ENCODE data around the gene SCN10A. TPM values are rescaled to one million over a fixed set of nuclear protein-coding genes. Genes with fewer than 3 reads are reported as not detected.

The SCN10A gene
- total RNA-seq, 2 experiments from 2014 or later = not detected

- no peaks in the 10 kb centered on the region for H3K36me3 Mint-ChIP-seq
- no peak overlapping the region for H3K27ac Mint-ChIP-seq
- CTCF ChIA-PET = interaction anchor here (0.9 kb wide), 1 partner anchor 202 kb away, joined by 3 read pairs; no protein-coding TSS in a partner anchor
- H3K9me3 Mint-ChIP-seq (ENCODE audit: low read depth) = no peaks in the 10 kb centered on the region
- no peak overlapping the region for H3K4me3 Mint-ChIP-seq
- DNase-seq (no peak), ATAC-seq (no peak)
- no peaks in the 10 kb centered on the region for H3K4me1 Mint-ChIP-seq
- peaks cover 9% of the 10 kb centered on the region for H3K27me3 Mint-ChIP-seq
Observed at GRCh38 chr3:38723569-38724391, 92.2 kb downstream of the SCN10A start.

GRCh38 chr3:38722781-38723568 is 93.0 kb downstream of the SCN10A start:
- DNase-seq (no peak), ATAC-seq (no peak)
- CTCF ChIA-PET = no interaction called here
- Mint-ChIP-seq H3K27me3 (peaks cover 9% of the 10 kb centered on the region), H3K27ac (no peak overlapping the region), H3K4me1 (no peaks in the 10 kb centered on the region), H3K36me3 (no peaks in the 10 kb centered on the region), H3K4me3 (no peak overlapping the region), H3K9me3 (ENCODE audit: low read depth) (no peaks in the 10 kb centered on the region)

GRCh38 chr3:38721207-38721772 is 94.7 kb downstream of the SCN10A start:
- Mint-ChIP-seq H3K27me3 (peaks cover 9% of the 10 kb centered on the region), H3K4me3 (no peak overlapping the region), H3K4me1 (no peaks in the 10 kb centered on the region), H3K27ac (no peak overlapping the region), H3K9me3 (ENCODE audit: low read depth) (no peaks in the 10 kb centered on the region), H3K36me3 (no peaks in the 10 kb centered on the region)
- ATAC-seq (no peak), DNase-seq (no peak)
- CTCF ChIA-PET = interaction anchor here (0.6 kb wide), 1 partner anchor 1679 kb away, joined by 3 read pairs; no protein-coding TSS in a partner anchor

- CTCF ChIA-PET = no interaction called here
Observed at GRCh38 chr3:38720465-38720864, 95.6 kb downstream of the SCN10A start.

GRCh38 chr3:38717355-38718240 is 98.4 kb downstream of the SCN10A start:
- Mint-ChIP-seq H3K4me1 (no peaks in the 10 kb centered on the region), H3K27me3 (peaks cover 3% of the 10 kb centered on the region), H3K27ac (no peak overlapping the region), H3K9me3 (ENCODE audit: low read depth) (no peaks in the 10 kb centered on the region), H3K4me3 (no peak overlapping the region), H3K36me3 (no peaks in the 10 kb centered on the region)
- ATAC-seq (no peak), DNase-seq (no peak)
- CTCF ChIA-PET = no interaction called here

More at GRCh38 chr3:38720465-38720864, 95.6 kb downstream of the SCN10A start:
- ATAC-seq (no peak), DNase-seq (no peak)
- Mint-ChIP-seq H3K4me3 (no peak overlapping the region), H3K27ac (no peak overlapping the region), H3K27me3 (peaks cover 8% of the 10 kb centered on the region), H3K4me1 (no peaks in the 10 kb centered on the region), H3K36me3 (no peaks in the 10 kb centered on the region), H3K9me3 (ENCODE audit: low read depth) (no peaks in the 10 kb centered on the region)

- CTCF ChIA-PET = no interaction called here
- DNase-seq (no peak), ATAC-seq (no peak)
- H3K4me3 Mint-ChIP-seq = no peak overlapping the region
- H3K27me3 Mint-ChIP-seq = peaks cover 4% of the 10 kb centered on the region
- H3K27ac Mint-ChIP-seq = no peak overlapping the region
- no peaks in the 10 kb centered on the region for H3K4me1 Mint-ChIP-seq
- H3K9me3 Mint-ChIP-seq (ENCODE audit: low read depth) = no peaks in the 10 kb centered on the region
- no peaks in the 10 kb centered on the region for H3K36me3 Mint-ChIP-seq
Observed at GRCh38 chr3:38713121-38713520, 102.9 kb downstream of the SCN10A start.

- no peaks in the 10 kb centered on the region for H3K4me1 Mint-ChIP-seq
- ATAC-seq (no peak), DNase-seq (no peak)
- no peaks in the 10 kb centered on the region for H3K9me3 Mint-ChIP-seq (ENCODE audit: low read depth)
- H3K36me3 Mint-ChIP-seq = no peaks in the 10 kb centered on the region
- CTCF ChIA-PET = no interaction called here
- no peak overlapping the region for H3K27ac Mint-ChIP-seq
- no peak overlapping the region for H3K4me3 Mint-ChIP-seq
- H3K27me3 Mint-ChIP-seq = peaks cover 9% of the 10 kb centered on the region
Observed at GRCh38 chr3:38711321-38711720, 104.7 kb downstream of the SCN10A start.

- Mint-ChIP-seq H3K27me3 (peaks cover 6% of the 10 kb centered on the region), H3K4me1 (no peaks in the 10 kb centered on the region), H3K36me3 (no peaks in the 10 kb centered on the region), H3K27ac (no peak overlapping the region), H3K9me3 (ENCODE audit: low read depth) (no peaks in the 10 kb centered on the region), H3K4me3 (no peak overlapping the region)
- DNase-seq = no peak
- CTCF ChIA-PET = no interaction called here
- no peak for ATAC-seq
Observed at GRCh38 chr3:38707730-38708129, 108.3 kb downstream of the SCN10A start.

GRCh38 chr3:38706961-38707360 is 109.1 kb downstream of the SCN10A start:
- CTCF ChIA-PET = no interaction called here
- ATAC-seq (no peak), DNase-seq (no peak)
- no peaks in the 10 kb centered on the region for H3K9me3 Mint-ChIP-seq (ENCODE audit: low read depth)
- H3K27me3 Mint-ChIP-seq = peaks cover 6% of the 10 kb centered on the region
- H3K4me3 Mint-ChIP-seq = no peak overlapping the region
- no peaks in the 10 kb centered on the region for H3K4me1 Mint-ChIP-seq
- no peaks in the 10 kb centered on the region for H3K36me3 Mint-ChIP-seq
- H3K27ac Mint-ChIP-seq = no peak overlapping the region

GRCh38 chr3:38702231-38702630 is 113.8 kb downstream of the SCN10A start:
- ATAC-seq (no peak), DNase-seq (no peak)
- Mint-ChIP-seq H3K9me3 (ENCODE audit: low read depth) (no peaks in the 10 kb centered on the region), H3K27ac (no peak overlapping the region), H3K4me3 (no peak overlapping the region), H3K36me3 (no peaks in the 10 kb centered on the region), H3K27me3 (peaks cover 13% of the 10 kb centered on the region), H3K4me1 (no peaks in the 10 kb centered on the region)
- CTCF ChIA-PET = no interaction called here

GRCh38 chr3:38698760-38699159 is 117.3 kb downstream of the SCN10A start:
- ATAC-seq (no peak), DNase-seq (no peak)
- H3K27ac Mint-ChIP-seq = no peak overlapping the region
- no peaks in the 10 kb centered on the region for H3K4me1 Mint-ChIP-seq
- no peak overlapping the region for H3K4me3 Mint-ChIP-seq
- peaks cover 11% of the 10 kb centered on the region for H3K27me3 Mint-ChIP-seq
- H3K36me3 Mint-ChIP-seq = no peaks in the 10 kb centered on the region
- CTCF ChIA-PET = no interaction called here
- H3K9me3 Mint-ChIP-seq (ENCODE audit: low read depth) = no peaks in the 10 kb centered on the region

- no peaks in the 10 kb centered on the region for H3K36me3 Mint-ChIP-seq
- DNase-seq (no peak), ATAC-seq (no peak)
- CTCF ChIA-PET = no interaction called here
- no peak overlapping the region for H3K27ac Mint-ChIP-seq
- no peaks in the 10 kb centered on the region for H3K4me1 Mint-ChIP-seq
- H3K4me3 Mint-ChIP-seq = no peak overlapping the region
- peaks cover 11% of the 10 kb centered on the region for H3K27me3 Mint-ChIP-seq
- no peaks in the 10 kb centered on the region for H3K9me3 Mint-ChIP-seq (ENCODE audit: low read depth)
Observed at GRCh38 chr3:38698061-38698460, 118.0 kb downstream of the SCN10A start.

GRCh38 chr3:38696034-38696433 is 120.0 kb downstream of the SCN10A start:
- Mint-ChIP-seq H3K27ac (no peak overlapping the region), H3K36me3 (no peaks in the 10 kb centered on the region), H3K9me3 (ENCODE audit: low read depth) (no peaks in the 10 kb centered on the region), H3K27me3 (peaks cover 7% of the 10 kb centered on the region), H3K4me1 (no peaks in the 10 kb centered on the region), H3K4me3 (no peak overlapping the region)
- ATAC-seq (no peak), DNase-seq (no peak)
- CTCF ChIA-PET = no interaction called here

All from activated CD8-positive, alpha-beta memory T cell treated with anti-CD3 and anti-CD28 coated beads, Interleukin-2, amount 10 ng/mL, durations not matched to agents 7 days and 5 days (primary cell).